Panc1 (cell line): Measurements from ENCODE around the gene PDCL3.

Experiments used
- CTCF ChIP-seq: fragments of 450-650 bp; IDR thresholded peaks from 2 replicates; pipeline ENCODE4 v1.5.1; 2017; ENCODE audit warnings: mild to moderate bottlenecking
- POLR2AphosphoS5 ChIP-seq: IDR thresholded peaks from 2 replicates; pipeline ENCODE4 v1.6.1; 2012; ENCODE audit warnings: mild to moderate bottlenecking, low read depth, low read length, moderate library complexity

GRCh38 chr2:100551303-100551702 is 11.5 kb upstream of the PDCL3 start:
- TF ChIP-seq CTCF (no peak), POLR2AphosphoS5 (no peak)
